Neural crest cell (in vitro differentiated cells): ENCODE results near the gene TNS2. TPM values are rescaled to one million over a fixed set of nuclear protein-coding genes. Genes with fewer than 3 reads are reported as not detected.

Experiments
- DNase-seq: peaks from one replicate; pipeline ENCODE4 v3.0.0; 2021; ENCODE audit warnings: low read depth, mixed read lengths, low spot score
- H3K27ac Mint-ChIP-seq: one replicate; pipeline ENCODE4 v1.8.0; 2021; ENCODE audit warnings: mild to moderate bottlenecking, mixed read lengths; ENCODE audit not compliant: unreplicated experiment
- H3K27me3 Mint-ChIP-seq: 2 replicates; pipeline ENCODE4 v1.8.0; 2021; ENCODE audit warnings: low read depth, mild to moderate bottlenecking, mixed read lengths
- H3K36me3 Mint-ChIP-seq: 2 replicates; pipeline ENCODE4 v1.8.0; 2021; ENCODE audit warnings: low read depth, mild to moderate bottlenecking, mixed read lengths
- H3K4me1 Mint-ChIP-seq: 2 replicates; pipeline ENCODE4 v1.8.0; 2021; ENCODE audit warnings: mixed read lengths
- H3K4me3 Mint-ChIP-seq: one replicate; pipeline ENCODE4 v1.8.0; 2021; ENCODE audit warnings: mild to moderate bottlenecking, mixed read lengths
- H3K9me3 Mint-ChIP-seq: 2 replicates; pipeline ENCODE4 v1.8.0; 2021; ENCODE audit warnings: mixed read lengths
- CTCF ChIP-seq: fragments of 200-600 bp; sonication (generic); conservative IDR thresholded peaks from 2 replicates; pipeline ENCODE4 v1.5.0; 2021; ENCODE audit warnings: antibody characterized with exemption, mild to moderate bottlenecking
- total RNA-seq: library from RNA; stranded (reverse); gene quantifications from 2 replicates; pipeline ENCODE4 v1.2.1, GENCODE V29; 2021

The TNS2 gene
- total RNA-seq, 1 donor from 2014 or later, result 14.2 TPM

- no peak overlapping the region for H3K4me3 Mint-ChIP-seq
- peaks cover 2% of the 10 kb centered on the region for H3K36me3 Mint-ChIP-seq
- H3K27me3 Mint-ChIP-seq, result no peaks in the 10 kb centered on the region
- TF ChIP-seq CTCF, result no peak
- no peaks in the 10 kb centered on the region for H3K9me3 Mint-ChIP-seq
- peaks cover 16% of the 10 kb centered on the region for H3K4me1 Mint-ChIP-seq
- DNase-seq, result no peak
- peak overlapping the region; percentile 67 for H3K27ac Mint-ChIP-seq
Measured at GRCh38 chr12:53065470-53065869, 15.6 kb downstream of the TNS2 start.

GRCh38 chr12:53065975-53066931 is 16.4 kb downstream of the TNS2 start:
- H3K27me3 Mint-ChIP-seq, result no peaks in the 10 kb centered on the region
- no peak overlapping the region for H3K27ac Mint-ChIP-seq
- peaks cover 2% of the 10 kb centered on the region for H3K36me3 Mint-ChIP-seq
- no peaks in the 10 kb centered on the region for H3K9me3 Mint-ChIP-seq
- peaks cover 23% of the 10 kb centered on the region for H3K4me1 Mint-ChIP-seq
- no peak overlapping the region for H3K4me3 Mint-ChIP-seq
- peak; percentile 79 for DNase-seq
- peak; percentile 91 for TF ChIP-seq CTCF

DNA sequence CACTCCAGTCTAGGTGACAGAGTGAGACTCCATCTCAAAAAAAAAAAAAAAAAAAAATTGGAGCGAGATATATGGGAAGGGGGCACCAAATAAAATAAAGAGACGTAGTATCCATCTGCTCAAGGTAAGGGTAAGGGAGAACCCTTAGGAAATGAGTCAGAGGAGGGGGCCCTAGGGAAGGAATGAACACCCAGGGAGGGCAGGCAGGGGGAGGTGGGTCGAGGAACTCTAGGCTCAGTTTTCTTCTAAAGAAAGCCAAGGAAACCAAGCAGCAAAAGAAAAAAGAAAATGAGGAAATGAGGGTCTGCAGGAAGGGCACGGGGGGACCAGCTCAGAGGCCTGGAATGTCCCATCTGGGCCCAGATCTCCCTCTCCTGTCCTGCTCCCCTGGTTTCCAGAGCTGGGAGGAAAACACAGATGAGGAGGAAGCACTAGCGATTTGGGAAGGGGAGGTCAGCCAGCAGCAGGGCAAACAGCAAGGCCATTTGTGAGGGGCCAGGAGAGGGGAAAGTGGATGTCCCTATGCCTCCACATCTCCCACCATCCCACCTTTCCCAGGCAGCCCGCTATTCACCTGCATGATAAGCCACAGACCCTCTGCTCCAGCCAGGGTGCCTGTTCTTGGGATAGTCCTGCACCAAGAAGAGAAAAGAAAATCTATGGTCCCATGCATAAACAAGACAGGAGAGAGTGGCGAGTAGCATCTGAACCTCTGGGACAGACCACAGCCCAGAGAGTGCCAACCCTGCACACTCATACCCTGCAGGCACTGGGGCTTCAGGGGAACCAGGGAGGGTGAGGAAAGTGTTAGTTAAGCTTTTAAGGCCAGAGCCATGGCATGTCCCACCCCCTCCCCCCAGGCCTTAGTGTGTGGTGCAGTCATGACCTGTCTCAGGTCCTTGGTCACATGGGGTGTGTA is 17.5 kb downstream of the TNS2 start:
- Mint-ChIP-seq H3K27me3 (no peaks in the 10 kb centered on the region), H3K36me3 (peaks cover 2% of the 10 kb centered on the region), H3K4me1 (peaks cover 30% of the 10 kb centered on the region), H3K9me3 (no peaks in the 10 kb centered on the region), H3K4me3 (no peak overlapping the region), H3K27ac (peak overlapping the region; percentile 75)
- TF ChIP-seq CTCF, result no peak
- DNase-seq, result no peak

- no peak for DNase-seq
Measured at GRCh38 chr12:53067993-53068770, 18.3 kb downstream of the TNS2 start.

More at GRCh38 chr12:53067993-53068770, 18.3 kb downstream of the TNS2 start:
- H3K36me3 Mint-ChIP-seq, result peaks cover 5% of the 10 kb centered on the region
- H3K27ac Mint-ChIP-seq, result no peak overlapping the region
- H3K4me3 Mint-ChIP-seq, result no peak overlapping the region
- H3K4me1 Mint-ChIP-seq, result peaks cover 32% of the 10 kb centered on the region
- no peak for TF ChIP-seq CTCF
- H3K27me3 Mint-ChIP-seq, result no peaks in the 10 kb centered on the region
- H3K9me3 Mint-ChIP-seq, result no peaks in the 10 kb centered on the region
